HEK293T (cell line): Measurements from ENCODE around the gene MRPL44.
"Not testable (repeated sequence)": the region's sequence is repeated elsewhere in the genome, so short reads cannot be mapped to it uniquely, and the experiment has no call there.

Experiments used
- CTCF ChIA-PET: fragments of 350-600 bp; formaldehyde crosslinking; extraction: SDS; loops from one replicate; lab custom pipeline; 2021; ENCODE audit warnings: antibody characterized with exemption, inconsistent platforms; lab: Yijun Ruan, JAX
- POLR2A ChIA-PET: fragments of 350-600 bp; formaldehyde crosslinking; extraction: SDS; loops from one replicate; lab custom pipeline; 2020; ENCODE audit warnings: antibody characterized with exemption, inconsistent platforms; lab: Yijun Ruan, JAX
- DNase-seq: peaks from one replicate; pipeline ENCODE4 v3.0.0; 2012; ENCODE audit warnings: mixed read lengths; ENCODE audit errors: extremely low spot score
- ARNT ChIP-seq: fragments of 450-650 bp; IDR thresholded peaks from 2 replicates; pipeline ENCODE4 v1.6.1; 2017; ENCODE audit warnings: mild to moderate bottlenecking
- BHLHE40 ChIP-seq: fragments of 450-650 bp; IDR thresholded peaks from 2 replicates; pipeline ENCODE4 v1.6.1; 2016; ENCODE audit warnings: mild to moderate bottlenecking, moderate library complexity, borderline replicate concordance
- CTBP1 ChIP-seq: fragments of 450-650 bp; IDR thresholded peaks from 2 replicates; pipeline ENCODE4 v1.6.1; 2016; ENCODE audit warnings: borderline replicate concordance
- ELF4 ChIP-seq: fragments of 450-650 bp; IDR thresholded peaks from 2 replicates; pipeline ENCODE4 v1.6.1; 2017; ENCODE audit warnings: antibody characterized with exemption
- FOXA1 ChIP-seq: fragments of 450-650 bp; IDR thresholded peaks from 2 replicates; pipeline ENCODE4 v1.6.1; 2016; ENCODE audit warnings: mild to moderate bottlenecking
- FOXK2 ChIP-seq: fragments of 450-650 bp; IDR thresholded peaks from 2 replicates; pipeline ENCODE4 v1.6.1; 2016; ENCODE audit warnings: mild to moderate bottlenecking
- FOXM1 ChIP-seq: fragments of 450-650 bp; IDR thresholded peaks from 2 replicates; pipeline ENCODE4 v1.6.1; 2017; ENCODE audit warnings: mild to moderate bottlenecking, borderline replicate concordance
- HDGF ChIP-seq: fragments of 450-650 bp; IDR thresholded peaks from 2 replicates; pipeline ENCODE4 v1.6.1; 2017; ENCODE audit warnings: antibody characterized with exemption, borderline replicate concordance
- L3MBTL2 ChIP-seq: fragments of 450-650 bp; conservative IDR thresholded peaks from 2 replicates; pipeline ENCODE4 v1.6.1; 2016; ENCODE audit warnings: mild to moderate bottlenecking
- LEF1 ChIP-seq: fragments of 450-650 bp; IDR thresholded peaks from 2 replicates; pipeline ENCODE4 v1.6.1; 2017; ENCODE audit warnings: mild to moderate bottlenecking, borderline replicate concordance
- NFRKB ChIP-seq: fragments of 450-650 bp; IDR thresholded peaks from 2 replicates; pipeline ENCODE4 v1.6.1; 2016; ENCODE audit warnings: mild to moderate bottlenecking, moderate library complexity
- PKNOX1 ChIP-seq: fragments of 450-650 bp; IDR thresholded peaks from 2 replicates; pipeline ENCODE4 v1.6.1; 2016
- SP1 ChIP-seq: fragments of 450-650 bp; IDR thresholded peaks from 2 replicates; pipeline ENCODE4 v1.6.1; 2017
- SUZ12 ChIP-seq: fragments of 450-650 bp; IDR thresholded peaks from 2 replicates; pipeline ENCODE4 v1.6.1; 2016; ENCODE audit warnings: mild to moderate bottlenecking
- TARDBP ChIP-seq: fragments of 450-650 bp; IDR thresholded peaks from 2 replicates; pipeline ENCODE4 v1.6.1; 2016
- ZNF384 ChIP-seq: fragments of 450-650 bp; IDR thresholded peaks from 2 replicates; pipeline ENCODE4 v1.6.1; 2016

The MRPL44 gene

GRCh38 chr2:223936862-223937326 lies 20.4 kb upstream of the MRPL44 start:
- no peak for DNase-seq
- CTCF ChIA-PET = no interaction called here
- POLR2A ChIA-PET = no interaction called here
- TF ChIP-seq L3MBTL2 = no peak
- no peak for TF ChIP-seq FOXK2
- TF ChIP-seq ELF4 = no peak
- TF ChIP-seq ZNF384 = no peak
- no peak for TF ChIP-seq FOXM1
- TF ChIP-seq FOXA1 = no peak
- no peak for TF ChIP-seq SP1
- no peak for TF ChIP-seq SUZ12
- TF ChIP-seq ARNT = no peak
- no peak for TF ChIP-seq LEF1
- TF ChIP-seq HDGF = no peak
- no peak for TF ChIP-seq CTBP1

GRCh38 chr2:223937535-223937934 lies 19.7 kb upstream of the MRPL44 start:
- POLR2A ChIA-PET = no interaction called here
- TF ChIP-seq FOXA1 (no peak), ELF4 (no peak), LEF1 (no peak), L3MBTL2 (no peak)
- no peak for DNase-seq
- CTCF ChIA-PET = no interaction called here

- CTCF ChIA-PET, DNase-seq: not testable (repeated sequence)
- POLR2A ChIA-PET = interaction anchor here (0.6 kb wide), 1 partner anchor 640 kb away, joined by 4 read pairs; no protein-coding TSS in a partner anchor
Observed at GRCh38 chr2:223939438-223939837, 17.8 kb upstream of the MRPL44 start.

GRCh38 chr2:223941579-223942277 lies 15.5 kb upstream of the MRPL44 start:
- TF ChIP-seq SUZ12 (no peak), BHLHE40 (no peak), SP1 (no peak), NFRKB (no peak), FOXK2 (no peak), L3MBTL2 (no peak), ZNF384 (no peak), CTBP1 (no peak), HDGF (no peak), ELF4 (no peak)
- ChIA-PET POLR2A (no interaction called here), CTCF (interaction anchor here (0.7 kb wide), 1 partner anchor 1211 kb away, joined by 5 read pairs; no protein-coding TSS in a partner anchor)
- no peak for DNase-seq

GRCh38 chr2:223943135-223943534 lies 14.1 kb upstream of the MRPL44 start:
- ChIA-PET CTCF (interaction anchor here (0.8 kb wide), 1 partner anchor 8 kb away, joined by 3 read pairs; no protein-coding TSS in a partner anchor), POLR2A (no interaction called here)
- no peak for DNase-seq
- TF ChIP-seq FOXM1 (no peak), CTBP1 (no peak), ZNF384 (no peak), SUZ12 (no peak), BHLHE40 (no peak), TARDBP (no peak)

- CTCF ChIA-PET = interaction anchor here (0.8 kb wide), 1 partner anchor 9 kb away, joined by 3 read pairs; no protein-coding TSS in a partner anchor
- POLR2A ChIA-PET = no interaction called here
Observed at GRCh38 chr2:223943561-223944008, 13.7 kb upstream of the MRPL44 start.

More at GRCh38 chr2:223943561-223944008, 13.7 kb upstream of the MRPL44 start:
- DNase-seq = peak; percentile 20
- TF ChIP-seq FOXK2 = no peak
- no peak for TF ChIP-seq ELF4
- TF ChIP-seq SUZ12 = no peak
- TF ChIP-seq FOXA1 = no peak
- no peak for TF ChIP-seq TARDBP
- no peak for TF ChIP-seq FOXM1
- no peak for TF ChIP-seq ARNT
- TF ChIP-seq NFRKB = no peak
- TF ChIP-seq PKNOX1 = no peak
- TF ChIP-seq L3MBTL2 = no peak
- no peak for TF ChIP-seq HDGF
- TF ChIP-seq SP1 = no peak
- TF ChIP-seq CTBP1 = no peak
- no peak for TF ChIP-seq ZNF384
- no peak for TF ChIP-seq LEF1
- TF ChIP-seq BHLHE40 = no peak
